Measurements from ENCODE around the gene ZBTB17. TPM values are rescaled to one million over a fixed set of nuclear protein-coding genes. Genes with fewer than 3 reads are reported as not detected.

Gene ZBTB17
- total and polyA plus RNA-seq, 7 donors, result 17.4 to 38.7 (median 24.3) TPM

GRCh38 chr1:15989776-15990175 is 13.9 kb upstream of the ZBTB17 start:
- TF ChIP-seq POLR2A (IDR thresholded peaks at IDR 0.05) (no peak), EP300 (IDR thresholded peaks at IDR 0.05) (no peak), CTCF (IDR thresholded peaks at IDR 0.05) (no peak), POLR2AphosphoS5 (IDR thresholded peaks at IDR 0.05) (no peak)
- DNase-seq, result no peak
- Histone ChIP-seq H3K27me3 (no peaks in the 10 kb centered on the region), H3K9me3 (no peaks in the 10 kb centered on the region), H3K27ac (no peak overlapping the region), H3K4me1 (no peaks in the 10 kb centered on the region), H3K36me3 (no peaks in the 10 kb centered on the region), H3K4me3 (no peak overlapping the region)
- 58 to 85% methylated on average over 9 of the region's 9 CpGs for WGBS, 2 donors
- intact Hi-C loops (cut with DNase I), result no loop called here

GRCh38 chr1:15988856-15989736 is 13.2 kb upstream of the ZBTB17 start:
- 79 to 81% methylated on average over 13 of the region's 13 CpGs for WGBS, 2 donors
- no peaks in the 10 kb centered on the region for H3K27me3 ChIP-seq
- no peak for DNase-seq
- H3K27ac ChIP-seq, result no peak overlapping the region
- no peaks in the 10 kb centered on the region for H3K9me3 ChIP-seq
- H3K4me1 ChIP-seq, result no peaks in the 10 kb centered on the region
- no peaks in the 10 kb centered on the region for H3K36me3 ChIP-seq
- TF ChIP-seq EP300 (IDR thresholded peaks at IDR 0.05) (no peak), POLR2A (IDR thresholded peaks at IDR 0.05) (no peak), POLR2AphosphoS5 (IDR thresholded peaks at IDR 0.05) (no peak), CTCF (IDR thresholded peaks at IDR 0.05) (no peak)
- intact Hi-C loops (cut with DNase I), result no loop called here
- H3K4me3 ChIP-seq, result no peak overlapping the region

- WGBS, 2 donors, result 54 to 59% methylated on average over 5 of the region's 5 CpGs
- intact Hi-C loops (cut with DNase I), result no loop called here
Measured at GRCh38 chr1:15985611-15986297, 9.9 kb upstream of the ZBTB17 start.

GRCh38 chr1:15983275-15983674 is 7.4 kb upstream of the ZBTB17 start:
- no peak overlapping the region for H3K4me3 ChIP-seq
- intact Hi-C loops (cut with DNase I), result no loop called here
- no peak for DNase-seq
- no peak overlapping the region for H3K27ac ChIP-seq
- 47 to 52% methylated on average over 1 of the region's 1 CpG for WGBS, 2 donors
- no peak for TF ChIP-seq POLR2AphosphoS5 (IDR thresholded peaks at IDR 0.05)
- TF ChIP-seq EP300 (IDR thresholded peaks at IDR 0.05), result no peak
- no peak for TF ChIP-seq CTCF (IDR thresholded peaks at IDR 0.05)
- TF ChIP-seq POLR2A (IDR thresholded peaks at IDR 0.05), result no peak
- no peaks in the 10 kb centered on the region for H3K4me1 ChIP-seq
- no peaks in the 10 kb centered on the region for H3K27me3 ChIP-seq
- peaks cover 0 to 4% (median 0%) of the 10 kb centered on the region in 4 donors for H3K9me3 ChIP-seq
- H3K36me3 ChIP-seq, result no peaks in the 10 kb centered on the region

More at GRCh38 chr1:15985611-15986297, 9.9 kb upstream of the ZBTB17 start:
- H3K27me3 ChIP-seq, result no peaks in the 10 kb centered on the region
- no peaks in the 10 kb centered on the region for H3K4me1 ChIP-seq
- peaks cover 0 to 4% (median 0%) of the 10 kb centered on the region in 4 donors for H3K9me3 ChIP-seq
- H3K27ac ChIP-seq, result no peak overlapping the region
- DNase-seq, result no peak
- TF ChIP-seq POLR2AphosphoS5 (IDR thresholded peaks at IDR 0.05) (no peak), CTCF (IDR thresholded peaks at IDR 0.05) (no peak), EP300 (IDR thresholded peaks at IDR 0.05) (no peak), POLR2A (IDR thresholded peaks at IDR 0.05) (no peak)
- no peaks in the 10 kb centered on the region for H3K36me3 ChIP-seq
- no peak overlapping the region for H3K4me3 ChIP-seq

Data from sigmoid colon (tissue), 7 donors.